ENCODE data around the gene CCDC88C.

CCDC88C gene

DNA sequence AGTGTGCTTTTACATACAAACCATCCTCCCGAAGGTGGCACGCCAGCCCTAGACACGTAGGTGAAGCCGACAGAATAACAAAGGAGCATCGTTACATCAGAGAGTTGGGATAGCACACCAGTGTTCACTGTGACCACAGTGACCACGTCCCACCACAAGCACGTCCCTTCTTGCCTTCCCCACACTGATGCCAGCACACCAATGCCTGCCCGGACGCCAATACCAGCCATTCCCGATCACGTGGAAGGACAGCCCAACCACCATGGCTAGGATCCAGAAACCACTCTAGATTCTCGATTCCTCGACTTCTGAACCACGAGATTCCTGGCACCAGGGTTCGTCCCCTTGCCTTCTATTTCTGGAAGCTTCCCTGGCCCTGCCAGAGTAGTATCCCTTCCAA lies 125.1 kb downstream of the CCDC88C start:
- Histone ChIP-seq H3K36me3 (ENCODE audit: insufficient read depth, low read length) (peaks cover 97% of the 10 kb centered on the region), H3K27me3 (ENCODE audit: insufficient read depth, low read length, poor library complexity) (no peaks in the 10 kb centered on the region)
- TF ChIP-seq CTCF (IDR thresholded peaks at IDR 0.05; ENCODE audit: borderline replicate concordance, extremely low read depth, low read length, poor library complexity, severe bottlenecking) (no peak), EZH2 (IDR thresholded peaks at IDR 0.05; ENCODE audit: borderline replicate concordance, low read depth, low read length, severe bottlenecking) (no peak)

GRCh38 chr14:91291786-91292405 lies 125.7 kb downstream of the CCDC88C start:
- Histone ChIP-seq H3K27ac (ENCODE audit: low read length) (no peak overlapping the region), H3K9ac (ENCODE audit: low read depth, low read length) (no peak overlapping the region), H2AFZ (ENCODE audit: low read depth, low read length) (no peak overlapping the region), H3K4me1 (ENCODE audit: insufficient read depth, low read length) (no peaks in the 10 kb centered on the region), H3K9me3 (ENCODE audit: insufficient read depth, low read length, severe bottlenecking) (no peaks in the 10 kb centered on the region), H3K27me3 (ENCODE audit: insufficient read depth, low read length, poor library complexity) (no peaks in the 10 kb centered on the region), H3K4me2 (ENCODE audit: insufficient read depth, low read length) (no peak overlapping the region), H3K79me2 (ENCODE audit: insufficient read depth, low read length) (no peaks in the 10 kb centered on the region), H3K36me3 (ENCODE audit: insufficient read depth, low read length) (peaks cover 97% of the 10 kb centered on the region), H4K20me1 (ENCODE audit: insufficient read depth, low read length) (peaks cover 14% of the 10 kb centered on the region), H3K4me3 (ENCODE audit: low read depth in 1 of 2, low read length in 2 of 2) (no peak overlapping the region)
- no peak for TF ChIP-seq EZH2 (IDR thresholded peaks at IDR 0.05; ENCODE audit: borderline replicate concordance, low read depth, low read length, severe bottlenecking)
- no peak for TF ChIP-seq CTCF (IDR thresholded peaks at IDR 0.05; ENCODE audit: borderline replicate concordance, extremely low read depth, low read length, poor library complexity, severe bottlenecking)
- DNase-seq: no peak
- no peak for ATAC-seq (ENCODE audit: insufficient read depth, low read depth)

More for the DNA sequence above, 125.1 kb downstream of the CCDC88C start:
- Histone ChIP-seq H3K9ac (ENCODE audit: low read depth, low read length) (no peak overlapping the region), H3K79me2 (ENCODE audit: insufficient read depth, low read length) (no peaks in the 10 kb centered on the region), H4K20me1 (ENCODE audit: insufficient read depth, low read length) (peaks cover 14% of the 10 kb centered on the region), H3K4me2 (ENCODE audit: insufficient read depth, low read length) (no peak overlapping the region), H3K27ac (ENCODE audit: low read length) (no peak overlapping the region), H3K9me3 (ENCODE audit: insufficient read depth, low read length, severe bottlenecking) (no peaks in the 10 kb centered on the region), H3K4me3 (ENCODE audit: low read depth in 1 of 2, low read length in 2 of 2) (no peak overlapping the region), H3K4me1 (ENCODE audit: insufficient read depth, low read length) (no peaks in the 10 kb centered on the region), H2AFZ (ENCODE audit: low read depth, low read length) (no peak overlapping the region)
- ATAC-seq (ENCODE audit: insufficient read depth, low read depth): 0 out of 3 replicates have a peak, but pooled peaks have one; percentile 33
- DNase-seq: no peak

GRCh38 chr14:91290986-91291385 lies 126.6 kb downstream of the CCDC88C start:
- no peak for DNase-seq
- Histone ChIP-seq H3K9me3 (ENCODE audit: insufficient read depth, low read length, severe bottlenecking) (no peaks in the 10 kb centered on the region), H4K20me1 (ENCODE audit: insufficient read depth, low read length) (peaks cover 10% of the 10 kb centered on the region), H3K4me3 (ENCODE audit: low read depth in 1 of 2, low read length in 2 of 2) (no peak overlapping the region), H3K36me3 (ENCODE audit: insufficient read depth, low read length) (peaks cover 95% of the 10 kb centered on the region), H3K27me3 (ENCODE audit: insufficient read depth, low read length, poor library complexity) (no peaks in the 10 kb centered on the region), H3K4me2 (ENCODE audit: insufficient read depth, low read length) (no peak overlapping the region), H2AFZ (ENCODE audit: low read depth, low read length) (no peak overlapping the region), H3K27ac (ENCODE audit: low read length) (no peak overlapping the region), H3K79me2 (ENCODE audit: insufficient read depth, low read length) (no peaks in the 10 kb centered on the region), H3K9ac (ENCODE audit: low read depth, low read length) (no peak overlapping the region), H3K4me1 (ENCODE audit: insufficient read depth, low read length) (no peaks in the 10 kb centered on the region)
- no peak for ATAC-seq (ENCODE audit: insufficient read depth, low read depth)
- TF ChIP-seq EZH2 (IDR thresholded peaks at IDR 0.05; ENCODE audit: borderline replicate concordance, low read depth, low read length, severe bottlenecking) (no peak), CTCF (IDR thresholded peaks at IDR 0.05; ENCODE audit: borderline replicate concordance, extremely low read depth, low read length, poor library complexity, severe bottlenecking) (no peak)

Data from DND-41 (cell line).